ENCODE measurements around the gene SKI.

DNA sequence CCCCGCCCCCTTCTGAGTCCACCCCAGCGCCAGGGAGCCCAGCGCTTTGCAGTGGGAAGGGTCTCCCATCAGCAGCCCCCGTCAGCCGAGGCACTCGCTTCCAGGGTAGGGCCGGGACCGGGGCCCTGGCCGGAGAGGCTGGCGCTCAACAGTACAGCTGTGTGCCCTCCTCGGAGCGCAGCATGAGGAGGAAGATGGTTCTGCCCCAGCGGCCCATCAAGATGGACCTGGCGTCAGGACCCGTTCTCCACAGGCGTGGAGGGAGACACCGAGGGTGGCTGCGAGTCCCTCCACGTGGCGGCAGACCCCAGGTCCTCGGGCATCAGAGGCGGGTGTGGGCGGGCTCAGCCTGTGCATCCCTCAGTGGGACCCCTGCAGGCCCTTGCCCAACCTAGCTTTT is 109.0 kb downstream of the SKI start:
- no peak for TF ChIP-seq POLR2A (IDR thresholded peaks at IDR 0.05)
- TF ChIP-seq, protein P1, sequence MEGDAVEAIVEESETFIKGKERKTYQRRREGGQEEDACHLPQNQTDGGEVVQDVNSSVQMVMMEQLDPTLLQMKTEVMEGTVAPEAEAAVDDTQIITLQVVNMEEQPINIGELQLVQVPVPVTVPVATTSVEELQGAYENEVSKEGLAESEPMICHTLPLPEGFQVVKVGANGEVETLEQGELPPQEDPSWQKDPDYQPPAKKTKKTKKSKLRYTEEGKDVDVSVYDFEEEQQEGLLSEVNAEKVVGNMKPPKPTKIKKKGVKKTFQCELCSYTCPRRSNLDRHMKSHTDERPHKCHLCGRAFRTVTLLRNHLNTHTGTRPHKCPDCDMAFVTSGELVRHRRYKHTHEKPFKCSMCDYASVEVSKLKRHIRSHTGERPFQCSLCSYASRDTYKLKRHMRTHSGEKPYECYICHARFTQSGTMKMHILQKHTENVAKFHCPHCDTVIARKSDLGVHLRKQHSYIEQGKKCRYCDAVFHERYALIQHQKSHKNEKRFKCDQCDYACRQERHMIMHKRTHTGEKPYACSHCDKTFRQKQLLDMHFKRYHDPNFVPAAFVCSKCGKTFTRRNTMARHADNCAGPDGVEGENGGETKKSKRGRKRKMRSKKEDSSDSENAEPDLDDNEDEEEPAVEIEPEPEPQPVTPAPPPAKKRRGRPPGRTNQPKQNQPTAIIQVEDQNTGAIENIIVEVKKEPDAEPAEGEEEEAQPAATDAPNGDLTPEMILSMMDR (IDR thresholded peaks at IDR 0.05) = no peak
